ENCODE results near the gene CCT7. TPM values are rescaled to one million over a fixed set of nuclear protein-coding genes. Genes with fewer than 3 reads are reported as not detected.

CCT7 gene
- total RNA-seq, 1 donor from 2014 or later, result 256 TPM

- no peak for DNase-seq (ENCODE audit: low spot score, unreplicated experiment)
- H3K9me3 Mint-ChIP-seq (ENCODE audit: low read depth), result no peaks in the 10 kb centered on the region
- H3K27ac Mint-ChIP-seq, result no peak overlapping the region
- H3K4me1 Mint-ChIP-seq (ENCODE audit: low read depth), result no peaks in the 10 kb centered on the region
- H3K4me3 Mint-ChIP-seq (ENCODE audit: low read depth), result no peak overlapping the region
- no peak for TF ChIP-seq CTCF (IDR thresholded peaks at IDR 0.05; ENCODE audit: unreplicated experiment)
- peaks cover 12% of the 10 kb centered on the region for H3K36me3 Mint-ChIP-seq (ENCODE audit: insufficient read depth)
- no peaks in the 10 kb centered on the region for H3K27me3 Mint-ChIP-seq
These were observed 18.3 kb downstream of the CCT7 start for GRCh38 chr2:73252238-73253027.

- no peak for TF ChIP-seq CTCF (IDR thresholded peaks at IDR 0.05; ENCODE audit: unreplicated experiment)
- Mint-ChIP-seq H3K4me3 (ENCODE audit: low read depth) (no peak overlapping the region), H3K27ac (no peak overlapping the region), H3K36me3 (ENCODE audit: insufficient read depth) (peaks cover 10% of the 10 kb centered on the region), H3K9me3 (ENCODE audit: low read depth) (no peaks in the 10 kb centered on the region), H3K27me3 (no peaks in the 10 kb centered on the region), H3K4me1 (ENCODE audit: low read depth) (no peaks in the 10 kb centered on the region)
- DNase-seq (ENCODE audit: low spot score, unreplicated experiment), result no peak
These were observed 19.3 kb downstream of the CCT7 start for GRCh38 chr2:73253400-73253799.

GRCh38 chr2:73253901-73254300 lies 19.8 kb downstream of the CCT7 start:
- H3K4me3 Mint-ChIP-seq (ENCODE audit: low read depth), result no peak overlapping the region
- H3K4me1 Mint-ChIP-seq (ENCODE audit: low read depth), result no peaks in the 10 kb centered on the region
- H3K36me3 Mint-ChIP-seq (ENCODE audit: insufficient read depth), result peaks cover 7% of the 10 kb centered on the region
- H3K9me3 Mint-ChIP-seq (ENCODE audit: low read depth), result no peaks in the 10 kb centered on the region
- no peak overlapping the region for H3K27ac Mint-ChIP-seq
- no peak for DNase-seq (ENCODE audit: low spot score, unreplicated experiment)
- TF ChIP-seq CTCF (IDR thresholded peaks at IDR 0.05; ENCODE audit: unreplicated experiment), result no peak
- no peaks in the 10 kb centered on the region for H3K27me3 Mint-ChIP-seq

GRCh38 chr2:73254343-73255006 lies 20.4 kb downstream of the CCT7 start:
- Mint-ChIP-seq H3K27me3 (no peaks in the 10 kb centered on the region), H3K36me3 (ENCODE audit: insufficient read depth) (peaks cover 6% of the 10 kb centered on the region), H3K4me3 (ENCODE audit: low read depth) (no peak overlapping the region), H3K4me1 (ENCODE audit: low read depth) (no peaks in the 10 kb centered on the region), H3K9me3 (ENCODE audit: low read depth) (no peaks in the 10 kb centered on the region), H3K27ac (no peak overlapping the region)
- no peak for TF ChIP-seq CTCF (IDR thresholded peaks at IDR 0.05; ENCODE audit: unreplicated experiment)
- DNase-seq (ENCODE audit: low spot score, unreplicated experiment), result no peak

GRCh38 chr2:73255007-73255644 lies 21.0 kb downstream of the CCT7 start:
- Mint-ChIP-seq H3K4me3 (ENCODE audit: low read depth) (no peak overlapping the region), H3K4me1 (ENCODE audit: low read depth) (no peaks in the 10 kb centered on the region), H3K9me3 (ENCODE audit: low read depth) (no peaks in the 10 kb centered on the region), H3K27me3 (no peaks in the 10 kb centered on the region), H3K36me3 (ENCODE audit: insufficient read depth) (peaks cover 4% of the 10 kb centered on the region), H3K27ac (no peak overlapping the region)
- DNase-seq (ENCODE audit: low spot score, unreplicated experiment), result no peak
- TF ChIP-seq CTCF (IDR thresholded peaks at IDR 0.05; ENCODE audit: unreplicated experiment), result no peak
